H9 (cell line): ENCODE results near the gene RLF. TPM values are rescaled to one million over a fixed set of nuclear protein-coding genes. Genes with fewer than 3 reads are reported as not detected.
A peak's percentile ranks its signal among the peaks of the same experiment; 100 is the strongest.

Source experiments
- DNase-seq: peaks from one replicate; pipeline ENCODE4 v3.0.0-alpha.2; 2017
- H2AFZ ChIP-seq: one replicate; pipeline ENCODE4 v1.6.1; 2013; ENCODE audit warnings: mild to moderate bottlenecking, low read length, control low read depth, moderate library complexity
- H2AK5ac ChIP-seq: 2 replicates; pipeline ENCODE4 v1.6.1; 2013; ENCODE audit warnings: low read length, control low read depth, mixed read lengths; ENCODE audit not compliant: insufficient read length
- H2BK120ac ChIP-seq: one replicate; pipeline ENCODE4 v1.6.1; 2013; ENCODE audit warnings: low read depth, mild to moderate bottlenecking, low read length, control low read depth, inconsistent platforms; ENCODE audit not compliant: poor library complexity, severe bottlenecking
- H2BK12ac ChIP-seq: 2 replicates; pipeline ENCODE4 v1.6.1; 2013; ENCODE audit warnings: low read length, control low read depth, mixed read lengths, low read depth; ENCODE audit not compliant: insufficient read length
- H2BK15ac ChIP-seq: 2 replicates; pipeline ENCODE4 v1.6.1; 2013; ENCODE audit warnings: low read depth, low read length, control low read depth
- H2BK20ac ChIP-seq: one replicate; pipeline ENCODE4 v1.6.1; 2013; ENCODE audit warnings: low read depth, mild to moderate bottlenecking, low read length, control low read depth, inconsistent platforms; ENCODE audit not compliant: poor library complexity, severe bottlenecking
- H2BK5ac ChIP-seq: 2 replicates; pipeline ENCODE4 v1.6.1; 2013; ENCODE audit warnings: low read length, control low read depth, mixed read lengths; ENCODE audit not compliant: insufficient read length
- H3K14ac ChIP-seq: 2 replicates; pipeline ENCODE4 v1.6.1; 2013; ENCODE audit warnings: low read length, control low read depth; ENCODE audit not compliant: insufficient read depth
- H3K18ac ChIP-seq: 2 replicates; pipeline ENCODE4 v1.6.1; 2013; ENCODE audit warnings: low read depth, mild to moderate bottlenecking, mixed read lengths, low read length, control low read depth; ENCODE audit not compliant: insufficient read length
- H3K23ac ChIP-seq: 2 replicates; pipeline ENCODE4 v1.6.1; 2013; ENCODE audit warnings: low read length, control low read depth, mixed read lengths, low read depth; ENCODE audit not compliant: insufficient read length
- H3K23me2 ChIP-seq: 2 replicates; pipeline ENCODE4 v1.6.1; 2013; ENCODE audit warnings: low read depth, mild to moderate bottlenecking, mixed read lengths, low read length, control low read depth; ENCODE audit not compliant: insufficient read length, poor library complexity, severe bottlenecking
- H3K27ac ChIP-seq: 2 replicates; pipeline ENCODE4 v1.5.1; 2013; ENCODE audit warnings: low read length, control low read depth, mixed read lengths, low read depth; ENCODE audit not compliant: insufficient read length
- H3K27me3 ChIP-seq: 2 replicates; pipeline ENCODE4 v1.6.1; 2013; ENCODE audit warnings: low read length, control low read depth, inconsistent platforms; ENCODE audit not compliant: insufficient read depth
- H3K4ac ChIP-seq: 2 replicates; pipeline ENCODE4 v1.6.1; 2013; ENCODE audit warnings: low read depth, mild to moderate bottlenecking, control low read depth, inconsistent platforms, low read length, moderate library complexity
- H3K4me1 ChIP-seq: 2 replicates; pipeline ENCODE4 v1.6.1; 2013; ENCODE audit warnings: low read length, control low read depth, inconsistent platforms; ENCODE audit not compliant: insufficient read depth
- H3K4me2 ChIP-seq: 2 replicates; pipeline ENCODE4 v1.6.1; 2013; ENCODE audit warnings: low read length, control low read depth, mixed read lengths; ENCODE audit not compliant: insufficient read length, insufficient read depth
- H3K56ac ChIP-seq: 2 replicates; pipeline ENCODE4 v1.6.1; 2013; ENCODE audit warnings: low read depth, mild to moderate bottlenecking, mixed read lengths, low read length, control low read depth; ENCODE audit not compliant: insufficient read length
- H3K79me1 ChIP-seq: 2 replicates; pipeline ENCODE4 v1.6.1; 2013; ENCODE audit warnings: low read depth, mild to moderate bottlenecking, moderate library complexity, low read length, control low read depth, inconsistent platforms; ENCODE audit not compliant: insufficient read depth, poor library complexity, severe bottlenecking
- H3K79me2 ChIP-seq: 2 replicates; pipeline ENCODE4 v1.6.1; 2013; ENCODE audit warnings: low read length, control low read depth, inconsistent platforms; ENCODE audit not compliant: insufficient read depth
- H3K9ac ChIP-seq: 2 replicates; pipeline ENCODE4 v1.6.1; 2013; ENCODE audit warnings: low read length, control low read depth, mixed read lengths; ENCODE audit not compliant: insufficient read length; ENCODE audit errors: extremely low read depth
- H3K9me3 ChIP-seq: one replicate; pipeline ENCODE4 v1.6.1; 2013; ENCODE audit warnings: low read depth, low read length, inconsistent platforms; ENCODE audit not compliant: control insufficient read depth
- H3T11ph ChIP-seq: one replicate; pipeline ENCODE4 v1.6.1; 2013; ENCODE audit warnings: mild to moderate bottlenecking, low read length, control low read depth, inconsistent platforms
- H4K20me1 ChIP-seq: one replicate; pipeline ENCODE4 v1.6.1; 2013; ENCODE audit not compliant: control insufficient read depth, insufficient read length, insufficient read depth
- H4K5ac ChIP-seq: 2 replicates; pipeline ENCODE4 v1.6.1; 2013; ENCODE audit warnings: low read depth, mild to moderate bottlenecking, mixed read lengths, low read length, control low read depth; ENCODE audit not compliant: insufficient read length
- H4K8ac ChIP-seq: replicated peaks from 2 replicates; pipeline ENCODE4 v1.6.1; 2013; ENCODE audit warnings: low read length, control low read depth, mixed read lengths, low read depth; ENCODE audit not compliant: insufficient read length
- H4K91ac ChIP-seq: 2 replicates; pipeline ENCODE4 v1.6.1; 2013; ENCODE audit warnings: low read depth, mild to moderate bottlenecking, moderate library complexity, mixed read lengths, low read length, control low read depth; ENCODE audit not compliant: insufficient read length
- H3K27ac Mint-ChIP-seq, 3 experiments: 2 replicates in 2 of 3; 3 replicates in 1 of 3; pipeline ENCODE4 v1.8.0; 2020 to 2021; ENCODE audit warnings: mixed read lengths in 3 of 3, mild to moderate bottlenecking in 1 of 3, moderate library complexity in 1 of 3
- H3K27me3 Mint-ChIP-seq: 2 replicates; pipeline ENCODE4 v1.8.0; 2021; ENCODE audit warnings: low read depth, mild to moderate bottlenecking, moderate library complexity, mixed read lengths
- H3K36me3 Mint-ChIP-seq, 3 experiments: 2 replicates in 2 of 3; 3 replicates in 1 of 3; pipeline ENCODE4 v1.8.0; 2020 to 2021; ENCODE audit warnings: low read depth in 3 of 3, mixed read lengths in 3 of 3; ENCODE audit not compliant: insufficient read depth in 1 of 3
- H3K4me1 Mint-ChIP-seq, 2 experiments: 2 replicates each; pipeline ENCODE4 v1.8.0; 2020; ENCODE audit warnings: mixed read lengths in 2 of 2
- H3K4me3 Mint-ChIP-seq, 2 experiments: 2 replicates in 1 of 2; 3 replicates in 1 of 2; pipeline ENCODE4 v1.8.0; 2020 to 2021; ENCODE audit warnings: mild to moderate bottlenecking in 2 of 2, mixed read lengths in 2 of 2, moderate library complexity in 1 of 2
- H3K9me3 Mint-ChIP-seq, 2 experiments: 2 replicates in 1 of 2; 3 replicates in 1 of 2; pipeline ENCODE4 v1.8.0; 2020; ENCODE audit warnings: mild to moderate bottlenecking in 2 of 2, mixed read lengths in 2 of 2, moderate library complexity in 1 of 2
- WGBS: extraction: QIAGEN DNeasy Blood & Tissue Kit; methylation state at CpG from one replicate; pipeline ENCODE4 v1.1.7; 2013; ENCODE audit warnings: missing lambda C conversion rate, low lambda C conversion rate, mixed read lengths; ENCODE audit not compliant: insufficient read length; ENCODE audit errors: extremely low coverage; 5-methylcytosine and 5-hydroxymethylcytosine counted together
- total RNA-seq: library from RNA; stranded (reverse); gene quantifications from 2 replicates; pipeline ENCODE4 v1.2.1, GENCODE V29; 2021
- TF ChIP-seq, protein P1 (sequence below): fragments of 200-600 bp; sonication (generic); conservative IDR thresholded peaks from 3 replicates; pipeline ENCODE4 v1.8.0; 2021; ENCODE audit warnings: antibody characterized with exemption, mild to moderate bottlenecking

Gene RLF
- total RNA-seq, 1 experiment from 2014 or later = 19.2 TPM

DNA sequence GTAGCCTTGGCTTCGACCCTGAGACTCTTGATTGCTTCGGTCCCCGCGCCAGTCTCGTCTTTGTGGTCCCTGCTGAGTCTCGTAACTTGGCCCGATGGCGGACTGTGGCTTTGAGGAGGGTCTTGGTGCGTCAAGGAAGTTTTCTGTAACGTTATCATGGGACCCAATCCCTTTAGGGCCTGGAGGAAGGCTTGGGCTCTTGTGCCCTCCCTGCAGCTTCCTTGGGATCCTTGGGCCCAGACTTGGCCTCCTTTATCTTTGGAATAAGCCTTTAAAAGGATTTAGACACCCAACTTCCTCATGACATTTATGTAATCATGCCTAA lies 97.2 kb downstream of the RLF start:
- peaks cover 13 to 41% (median 36%) of the 10 kb centered on the region in 3 experiments; a peak in 6 of 7 replicates for H3K36me3 Mint-ChIP-seq
- no peak for DNase-seq
- H3K4me1 ChIP-seq = no peaks in the 10 kb centered on the region
- H2BK15ac ChIP-seq = no peak overlapping the region
- no peak overlapping the region for H2BK120ac ChIP-seq
- no peak overlapping the region for H3T11ph ChIP-seq
- H3K14ac ChIP-seq = peak overlapping the region; percentile 10; the same call in 1 of the 2 replicates
- H2BK20ac ChIP-seq = no peak overlapping the region
- no peak overlapping the region for H3K18ac ChIP-seq
- H3K9me3 Mint-ChIP-seq = no peaks in the 10 kb centered on the region
- no peak overlapping the region for H2BK12ac ChIP-seq
- peak overlapping the region; percentile 97 to 99 (median 98); a peak in 6 of 7 replicates for H3K27ac Mint-ChIP-seq
- WGBS = no CpG with 5 or more reads among the region's 10 CpGs
- H3K4me2 ChIP-seq = peak overlapping the region; percentile 64
- H3K56ac ChIP-seq = no peak overlapping the region
- H3K9me3 ChIP-seq = no peaks in the 10 kb centered on the region
- peaks cover 3 to 5% of the 10 kb centered on the region in 2 experiments; a peak in 3 of 4 replicates for H3K4me1 Mint-ChIP-seq
- H3K27me3 Mint-ChIP-seq = no peaks in the 10 kb centered on the region
- H3K9ac ChIP-seq = peak overlapping the region; percentile 89
- H3K4ac ChIP-seq = no peak overlapping the region
- no peak overlapping the region for H2AK5ac ChIP-seq
- no peak overlapping the region for H4K8ac ChIP-seq
- no peak overlapping the region for H4K5ac ChIP-seq
- no peaks in the 10 kb centered on the region for H3K23me2 ChIP-seq
- H3K27me3 ChIP-seq = no peaks in the 10 kb centered on the region
- no peak overlapping the region for H4K91ac ChIP-seq
- H3K79me1 ChIP-seq = no peaks in the 10 kb centered on the region
- H3K27ac ChIP-seq = no peak overlapping the region
- TF ChIP-seq, protein P1, sequence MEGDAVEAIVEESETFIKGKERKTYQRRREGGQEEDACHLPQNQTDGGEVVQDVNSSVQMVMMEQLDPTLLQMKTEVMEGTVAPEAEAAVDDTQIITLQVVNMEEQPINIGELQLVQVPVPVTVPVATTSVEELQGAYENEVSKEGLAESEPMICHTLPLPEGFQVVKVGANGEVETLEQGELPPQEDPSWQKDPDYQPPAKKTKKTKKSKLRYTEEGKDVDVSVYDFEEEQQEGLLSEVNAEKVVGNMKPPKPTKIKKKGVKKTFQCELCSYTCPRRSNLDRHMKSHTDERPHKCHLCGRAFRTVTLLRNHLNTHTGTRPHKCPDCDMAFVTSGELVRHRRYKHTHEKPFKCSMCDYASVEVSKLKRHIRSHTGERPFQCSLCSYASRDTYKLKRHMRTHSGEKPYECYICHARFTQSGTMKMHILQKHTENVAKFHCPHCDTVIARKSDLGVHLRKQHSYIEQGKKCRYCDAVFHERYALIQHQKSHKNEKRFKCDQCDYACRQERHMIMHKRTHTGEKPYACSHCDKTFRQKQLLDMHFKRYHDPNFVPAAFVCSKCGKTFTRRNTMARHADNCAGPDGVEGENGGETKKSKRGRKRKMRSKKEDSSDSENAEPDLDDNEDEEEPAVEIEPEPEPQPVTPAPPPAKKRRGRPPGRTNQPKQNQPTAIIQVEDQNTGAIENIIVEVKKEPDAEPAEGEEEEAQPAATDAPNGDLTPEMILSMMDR = no peak
- no peaks in the 10 kb centered on the region for H3K79me2 ChIP-seq
- no peaks in the 10 kb centered on the region for H4K20me1 ChIP-seq
- H2BK5ac ChIP-seq = no peak overlapping the region
- no peak overlapping the region for H2AFZ ChIP-seq
- no peak overlapping the region for H3K23ac ChIP-seq
- H3K4me3 Mint-ChIP-seq = peak overlapping the region; percentile 83 to 91
